ENCODE data around the gene KYAT1. TPM values are rescaled to one million over a fixed set of nuclear protein-coding genes. Genes with fewer than 3 reads are reported as not detected.
A peak's percentile ranks its signal among the peaks of the same experiment; 100 is the strongest.

KYAT1 gene
- total and polyA plus RNA-seq, 8 donors, result 1.1 to 5.2 (median 1.8) TPM

GRCh38 chr9:128895556-128895955, 13.8 kb upstream of the KYAT1 start:
- Histone ChIP-seq H3K27me3 (no peaks in the 10 kb centered on the region), H3K36me3 (no peaks in the 10 kb centered on the region), H3K4me3 (no peak overlapping the region), H3K27ac (no peak overlapping the region), H3K4me1 (peaks cover 0 to 14% (median 5%) of the 10 kb centered on the region in 3 donors), H3K9me3 (no peaks in the 10 kb centered on the region)
- 79 to 80% methylated on average over 4 of the region's 4 CpGs for WGBS, 2 donors
- no peak for TF ChIP-seq CTCF (IDR thresholded peaks at IDR 0.05)
- no peak for ATAC-seq
- no peak for FAIRE-seq
- intact Hi-C loops (cut with DNase I), result no loop called here
- no peak for DNase-seq

GRCh38 chr9:128894764-128895163, 13.0 kb upstream of the KYAT1 start:
- Histone ChIP-seq H3K9me3 (no peaks in the 10 kb centered on the region), H3K36me3 (no peaks in the 10 kb centered on the region), H3K4me3 (no peak overlapping the region), H3K27ac (no peak overlapping the region), H3K4me1 (peaks cover 0 to 14% (median 5%) of the 10 kb centered on the region in 3 donors), H3K27me3 (no peaks in the 10 kb centered on the region)
- no peak for ATAC-seq
- no peak for FAIRE-seq
- intact Hi-C loops (cut with DNase I), result no loop called here
- WGBS, 2 donors, result 84 to 93% methylated on average over 2 of the region's 2 CpGs
- DNase-seq, result no peak
- no peak for TF ChIP-seq CTCF (IDR thresholded peaks at IDR 0.05)

DNA sequence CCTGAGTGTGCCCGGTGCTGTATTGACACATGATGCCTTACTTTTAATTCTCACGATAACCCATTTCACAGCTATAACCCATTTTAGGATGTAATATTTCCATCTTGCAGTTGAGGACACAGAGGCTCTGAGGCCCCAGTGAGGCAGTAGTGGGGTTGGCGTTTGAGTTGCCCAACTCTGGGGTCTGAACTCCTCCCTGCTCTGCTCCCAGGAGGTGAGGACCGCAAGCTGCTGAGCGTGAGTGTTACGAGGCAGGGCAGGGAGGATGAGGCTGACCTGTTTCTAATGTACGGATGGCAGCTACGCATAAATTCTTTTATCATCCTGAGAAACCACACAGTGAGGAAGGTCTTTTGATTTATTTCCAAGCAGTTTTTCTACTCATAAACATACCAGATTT, 11.6 kb upstream of the KYAT1 start:
- DNase-seq (no peak), ATAC-seq (no peak), FAIRE-seq (no peak)
- no peaks in the 10 kb centered on the region for H3K36me3 ChIP-seq
- intact Hi-C loops (cut with DNase I), result no loop called here
- WGBS, 2 donors, result 79 to 82% methylated on average over 8 of the region's 8 CpGs
- H3K4me1 ChIP-seq, result peaks cover 0 to 12% (median 5%) of the 10 kb centered on the region in 3 donors
- no peaks in the 10 kb centered on the region for H3K27me3 ChIP-seq
- H3K27ac ChIP-seq, result peak overlapping the region; percentile 54 to 85 (median 80)
- H3K4me3 ChIP-seq, result no peak overlapping the region
- no peak for TF ChIP-seq CTCF (IDR thresholded peaks at IDR 0.05)
- no peaks in the 10 kb centered on the region for H3K9me3 ChIP-seq

DNA sequence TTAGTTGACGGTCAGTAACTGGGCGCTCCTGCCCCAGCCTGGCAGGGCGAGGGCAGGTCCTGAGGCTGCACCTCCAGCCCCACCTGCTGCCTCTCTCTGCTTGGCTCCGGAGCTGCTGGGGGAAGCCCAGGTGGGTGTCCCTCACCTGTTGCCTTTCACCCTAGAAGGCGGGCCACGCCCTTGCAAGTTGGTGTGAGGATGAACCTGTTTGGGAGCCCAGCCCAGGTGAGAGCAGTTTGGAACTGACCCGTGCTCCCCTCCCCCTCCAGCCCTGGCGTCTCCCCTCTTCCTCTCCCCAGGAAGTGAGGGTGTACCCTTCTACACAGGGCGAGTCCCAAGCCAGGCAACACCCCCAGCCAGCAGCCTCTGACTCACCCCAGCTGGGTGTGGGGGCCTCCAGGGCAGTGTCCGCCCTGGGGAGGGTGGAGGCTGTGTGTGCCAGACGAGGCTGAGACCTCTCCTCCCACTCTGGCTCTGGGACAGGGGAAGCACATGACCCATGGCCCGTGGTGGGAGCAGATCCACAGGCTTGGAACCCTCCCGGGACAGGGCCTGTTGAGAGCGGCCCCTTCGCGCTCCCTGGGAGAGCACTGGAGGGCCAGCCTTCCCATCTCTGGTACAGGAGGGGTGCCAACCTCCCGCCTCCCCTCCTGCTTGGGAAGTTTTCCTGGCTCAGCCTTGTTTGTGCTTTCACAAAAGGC, 10.6 kb upstream of the KYAT1 start:
- no peak for TF ChIP-seq CTCF (IDR thresholded peaks at IDR 0.05)
- peak; percentile 79 to 93 (median 88) for ATAC-seq
- H3K27me3 ChIP-seq, result no peaks in the 10 kb centered on the region
- peaks cover 0 to 9% (median 5%) of the 10 kb centered on the region in 3 donors for H3K4me1 ChIP-seq
- DNase-seq, result peak; percentile 69 to 90 (median 76)
- WGBS, 2 donors, result 48 to 53% methylated on average over 17 of the region's 17 CpGs
- no peaks in the 10 kb centered on the region for H3K9me3 ChIP-seq
- intact Hi-C loops (cut with DNase I), result no loop called here
- no peak for FAIRE-seq
- peak overlapping the region; percentile 54 to 85 (median 80) for H3K27ac ChIP-seq
- no peaks in the 10 kb centered on the region for H3K36me3 ChIP-seq
- H3K4me3 ChIP-seq, result no peak overlapping the region

Data from pancreas (tissue), 10 donors.